Loucy (cell line): ENCODE measurements around the gene ACTN1.

ENCODE experiments used
- EZH2phosphoT487 ChIP-seq: fragments of 200-600 bp; IDR thresholded peaks from 2 replicates; pipeline ENCODE4 v1.6.1; 2018; ENCODE audit warnings: antibody characterized with exemption, mild to moderate bottlenecking, moderate library complexity, borderline replicate concordance
- TF ChIP-seq, protein P1 (sequence below): fragments of 200-600 bp; sonication (generic); conservative IDR thresholded peaks from 2 replicates; pipeline ENCODE4 v1.5.1; 2014; ENCODE audit warnings: mild to moderate bottlenecking, antibody characterized with exemption, low read length

DNA sequence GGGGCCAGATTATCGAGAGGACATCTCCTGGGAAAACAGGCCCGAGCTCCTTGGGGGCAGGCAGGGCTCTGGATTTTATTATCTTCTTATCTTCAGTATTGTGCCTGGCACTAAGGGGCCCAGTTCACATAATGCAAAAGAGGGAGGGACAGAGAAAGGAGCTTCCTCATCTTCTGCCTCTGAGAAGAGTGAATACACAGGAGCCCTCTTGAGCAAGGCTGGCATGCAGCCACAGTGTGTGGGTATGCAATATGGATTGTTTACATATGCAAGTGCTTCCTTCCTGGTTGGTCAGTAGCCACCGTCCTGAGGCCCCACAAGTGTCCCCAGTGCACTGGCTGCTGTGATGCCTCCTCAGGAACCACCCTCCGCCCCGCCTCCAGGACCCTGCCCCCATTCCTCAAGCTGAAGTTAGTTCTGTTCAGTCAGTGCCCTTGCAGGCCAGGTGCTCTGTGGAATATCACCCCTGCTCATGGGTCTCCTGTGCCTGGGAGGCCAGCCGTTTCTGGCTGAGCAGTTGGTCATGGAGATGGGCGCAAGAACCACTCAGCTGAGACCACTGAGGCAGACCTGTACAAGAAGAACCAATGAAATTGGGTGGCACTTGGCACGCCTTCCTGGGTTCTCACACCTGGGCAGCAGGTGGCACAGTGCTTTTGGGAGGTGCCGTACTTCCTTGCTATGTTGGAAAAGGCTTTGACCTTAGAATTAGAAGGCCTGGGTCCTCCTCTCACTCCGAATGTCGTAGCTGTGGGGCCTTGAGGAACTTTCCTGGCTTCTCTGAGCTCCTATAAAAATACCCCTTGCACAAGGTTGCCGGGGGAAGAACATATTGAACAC, 35.1 kb upstream of the ACTN1 start:
- TF ChIP-seq, protein P1, sequence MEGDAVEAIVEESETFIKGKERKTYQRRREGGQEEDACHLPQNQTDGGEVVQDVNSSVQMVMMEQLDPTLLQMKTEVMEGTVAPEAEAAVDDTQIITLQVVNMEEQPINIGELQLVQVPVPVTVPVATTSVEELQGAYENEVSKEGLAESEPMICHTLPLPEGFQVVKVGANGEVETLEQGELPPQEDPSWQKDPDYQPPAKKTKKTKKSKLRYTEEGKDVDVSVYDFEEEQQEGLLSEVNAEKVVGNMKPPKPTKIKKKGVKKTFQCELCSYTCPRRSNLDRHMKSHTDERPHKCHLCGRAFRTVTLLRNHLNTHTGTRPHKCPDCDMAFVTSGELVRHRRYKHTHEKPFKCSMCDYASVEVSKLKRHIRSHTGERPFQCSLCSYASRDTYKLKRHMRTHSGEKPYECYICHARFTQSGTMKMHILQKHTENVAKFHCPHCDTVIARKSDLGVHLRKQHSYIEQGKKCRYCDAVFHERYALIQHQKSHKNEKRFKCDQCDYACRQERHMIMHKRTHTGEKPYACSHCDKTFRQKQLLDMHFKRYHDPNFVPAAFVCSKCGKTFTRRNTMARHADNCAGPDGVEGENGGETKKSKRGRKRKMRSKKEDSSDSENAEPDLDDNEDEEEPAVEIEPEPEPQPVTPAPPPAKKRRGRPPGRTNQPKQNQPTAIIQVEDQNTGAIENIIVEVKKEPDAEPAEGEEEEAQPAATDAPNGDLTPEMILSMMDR = no peak
- no peak for TF ChIP-seq EZH2phosphoT487
